ENCODE data around the gene CD300E.

Gene CD300E

DNA sequence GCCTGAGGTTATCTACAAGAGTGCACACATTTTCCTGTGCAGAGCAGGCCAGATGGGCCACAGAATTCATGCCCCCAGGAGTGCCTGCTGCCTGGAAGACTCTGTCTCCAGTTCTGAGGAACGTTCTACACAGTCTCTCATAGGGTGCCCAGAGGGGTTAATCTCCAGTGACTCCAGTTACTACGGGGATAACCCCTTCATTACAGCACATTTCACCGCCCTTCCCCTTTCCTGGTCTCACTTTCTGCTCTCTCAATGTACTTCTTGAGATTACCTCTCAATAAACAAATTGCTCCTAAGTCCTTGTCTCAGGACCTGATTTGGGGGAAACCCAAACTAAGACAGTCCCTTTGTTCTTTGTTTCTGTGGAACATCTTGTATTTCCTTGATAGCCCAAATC is 62.0 kb downstream of the CD300E start:
- DNase-seq: no peak

Data from effector CD8-positive, alpha-beta T cell (primary cell).